KBM-7 (cell line): ENCODE results near the gene SPATA16.

Experiments used
- DNase-seq: peaks from one replicate; pipeline ENCODE4 v3.0.0-alpha.2; 2015
- in situ Hi-C: fragments of 300-500 bp; cut with MboI; formaldehyde crosslinking; loops from 2 replicates; pipeline ENCODE4 v1.14.3; 2020; ENCODE audit warnings: low sequenced_read_pairs, low pct_unique_long_range_greater_than_20kb, mixed read lengths

SPATA16 gene

DNA sequence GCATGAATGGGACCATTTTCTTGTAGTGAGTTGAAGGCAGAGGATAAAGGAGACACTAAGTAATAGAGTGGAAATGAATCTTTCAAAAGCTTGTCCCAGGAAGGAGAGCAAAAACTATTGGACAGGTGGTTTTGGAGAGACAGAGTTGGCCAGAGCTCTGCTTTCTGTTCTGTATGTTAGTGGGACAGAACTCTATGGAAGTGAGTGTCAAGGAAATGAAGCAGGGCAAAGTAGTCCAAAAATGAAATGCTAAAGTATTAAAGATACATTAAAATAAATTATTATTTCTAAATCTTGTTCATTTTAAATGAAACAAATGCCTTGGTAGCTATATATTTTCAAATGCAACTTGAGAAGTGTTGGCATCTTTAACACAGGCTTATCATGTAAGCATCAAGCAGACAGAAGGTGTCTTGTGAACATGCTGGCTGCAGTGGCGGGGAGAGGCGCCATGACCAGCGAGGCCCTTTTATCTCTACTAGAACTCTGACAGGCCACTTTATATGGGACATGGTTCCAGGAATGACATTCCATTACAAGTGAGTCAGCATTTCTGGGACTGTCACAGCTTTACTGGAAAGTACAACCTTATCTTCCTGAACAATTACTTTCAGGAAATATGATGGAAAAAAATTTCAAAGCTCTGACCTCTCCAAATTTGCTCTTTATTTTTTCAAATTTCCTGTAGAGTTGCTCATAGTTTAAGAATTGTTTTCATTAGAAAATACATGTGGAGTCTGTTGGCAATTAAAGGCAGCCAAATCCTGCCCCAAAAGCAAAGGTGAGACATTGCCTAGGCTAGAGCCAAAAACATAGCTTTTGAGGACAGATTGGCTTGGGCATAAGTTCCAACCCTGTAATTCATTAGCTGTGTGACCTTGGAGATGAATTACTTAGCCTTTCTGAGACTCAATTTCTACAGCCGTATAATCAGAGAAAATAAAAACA lies 284.0 kb downstream of the SPATA16 start:
- no peak for DNase-seq
- in situ Hi-C loops = no loop called here

DNA sequence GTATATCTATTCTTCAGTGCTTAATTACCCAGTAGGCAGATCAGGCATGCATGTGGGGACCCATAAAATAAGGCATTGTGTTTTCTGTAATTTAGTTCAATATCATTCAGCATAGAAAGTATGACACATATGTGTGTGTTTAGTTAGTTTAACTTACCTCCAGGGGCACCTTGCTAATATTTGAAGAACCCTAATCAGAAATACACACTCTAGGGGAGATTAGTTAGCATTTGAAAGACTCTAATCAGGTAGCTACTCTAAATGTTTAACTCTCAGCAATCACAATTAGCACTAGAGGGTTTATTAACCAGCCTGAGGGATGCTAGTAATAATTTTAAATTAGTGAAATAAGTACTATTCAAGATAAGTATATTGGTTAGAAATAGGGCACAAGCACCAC lies 286.0 kb downstream of the SPATA16 start:
- DNase-seq = no peak
- in situ Hi-C loops = no loop called here

DNA sequence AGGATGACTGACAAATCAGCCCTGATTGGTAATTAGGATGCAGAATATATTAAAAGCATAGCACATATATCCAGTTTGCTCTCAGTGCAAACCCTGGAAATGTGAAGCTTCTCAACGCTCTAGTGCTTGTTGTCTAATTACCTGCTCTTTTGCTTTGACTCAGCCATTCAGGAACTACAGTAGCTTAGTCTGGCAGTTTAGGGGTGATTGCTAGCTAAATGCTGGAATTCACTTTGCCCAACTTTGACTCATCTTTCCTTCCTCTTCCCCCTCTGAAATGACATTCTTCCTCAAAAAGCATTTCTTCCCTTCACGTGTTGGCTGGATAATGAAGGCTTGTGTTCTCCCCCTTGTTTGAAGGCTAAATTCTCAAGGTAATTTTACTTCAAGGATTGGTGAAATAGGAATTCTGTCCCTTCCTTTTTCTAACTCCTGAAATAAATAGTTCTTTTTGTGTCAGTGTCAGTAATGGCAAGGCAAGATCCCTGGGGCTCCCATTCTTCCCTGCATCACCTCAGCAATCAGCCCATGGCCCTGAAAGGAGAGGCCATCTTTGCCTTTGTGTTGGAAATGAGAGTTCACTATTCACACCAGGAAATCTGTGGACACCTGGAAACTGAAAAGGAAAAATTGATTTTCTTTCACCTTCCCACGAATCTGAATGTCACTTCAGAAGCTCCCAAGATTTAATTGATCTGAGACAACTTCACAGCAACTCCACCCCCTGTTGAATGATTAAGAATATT lies 286.9 kb downstream of the SPATA16 start:
- no peak for DNase-seq
- in situ Hi-C loops = no loop called here

DNA sequence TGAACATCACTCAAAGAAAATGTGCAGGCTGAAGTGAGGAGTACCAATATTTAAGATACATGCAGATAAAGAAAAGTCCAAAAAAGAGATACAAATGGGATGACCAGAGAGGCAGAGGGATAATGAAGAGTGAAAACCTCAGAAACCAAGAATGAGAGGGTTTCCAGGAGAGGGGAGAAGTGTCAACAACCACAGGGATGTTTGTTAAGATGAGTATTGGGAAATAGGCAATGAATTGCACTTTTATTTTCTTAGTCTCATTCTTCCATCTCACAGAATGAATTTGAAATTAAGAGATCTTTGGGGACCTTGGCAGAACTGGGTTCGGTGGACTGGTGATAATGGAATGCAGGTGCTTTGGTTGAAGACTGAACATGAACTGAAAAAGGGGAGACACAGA lies 288.0 kb downstream of the SPATA16 start:
- in situ Hi-C loops = no loop called here
- DNase-seq = no peak

DNA sequence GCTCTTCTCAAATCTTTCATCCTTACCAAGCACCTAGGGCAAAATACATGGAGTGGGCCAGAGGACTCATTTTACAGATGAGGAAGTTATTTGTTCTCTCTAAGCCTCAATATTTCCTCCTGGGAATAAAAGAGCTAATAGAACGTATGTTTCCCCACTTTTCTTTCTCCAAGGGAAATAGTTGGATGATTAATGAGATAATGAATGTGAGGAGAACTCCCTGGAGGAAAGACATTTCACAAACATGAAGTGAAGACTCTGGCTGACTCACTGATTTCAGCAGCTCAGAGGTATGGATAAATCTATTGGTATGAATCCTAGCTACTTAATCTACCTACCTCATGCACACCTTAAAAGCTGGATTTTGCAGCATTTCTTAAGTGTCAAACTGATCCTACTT lies 292.1 kb downstream of the SPATA16 start:
- in situ Hi-C loops = no loop called here
- DNase-seq = no peak

DNA sequence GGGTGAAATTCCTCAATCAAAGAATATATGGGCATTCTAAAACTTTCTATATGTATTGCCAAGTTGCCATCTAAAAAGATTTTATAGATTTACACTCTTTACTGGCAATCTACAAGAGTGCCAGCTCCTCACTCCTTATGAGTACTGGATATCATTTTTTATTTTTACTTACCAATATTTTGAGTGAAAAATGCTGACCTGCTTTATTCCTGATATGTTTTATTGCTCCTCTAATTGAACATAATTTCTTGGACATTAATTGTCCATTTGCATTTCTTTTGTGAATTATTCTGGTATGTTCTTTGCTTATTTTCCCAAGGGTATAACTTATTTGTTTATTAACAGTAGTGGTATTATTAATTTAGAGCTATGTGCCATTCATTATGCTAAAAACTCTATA lies 293.7 kb downstream of the SPATA16 start:
- DNase-seq = no peak
- in situ Hi-C loops = no loop called here

DNA sequence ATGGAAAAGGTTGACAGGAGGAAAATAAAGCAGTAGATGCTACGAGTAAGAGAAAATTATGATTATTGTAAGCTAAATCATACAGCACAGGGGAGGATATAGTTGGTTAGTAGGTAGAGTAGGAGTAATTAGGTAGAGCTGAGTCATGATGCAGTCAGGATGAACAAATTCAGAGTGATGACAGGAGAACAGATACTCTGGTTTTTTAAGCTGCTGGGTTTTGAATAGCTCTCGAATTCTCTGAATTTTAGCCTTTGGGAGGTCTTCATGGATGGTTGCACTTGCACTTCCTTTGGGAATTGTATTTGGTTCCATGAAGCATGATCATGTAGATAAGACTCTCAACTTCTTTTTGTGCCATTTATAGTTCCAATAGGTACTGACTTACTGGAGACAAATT lies 294.3 kb downstream of the SPATA16 start:
- in situ Hi-C loops = no loop called here
- DNase-seq = no peak

DNA sequence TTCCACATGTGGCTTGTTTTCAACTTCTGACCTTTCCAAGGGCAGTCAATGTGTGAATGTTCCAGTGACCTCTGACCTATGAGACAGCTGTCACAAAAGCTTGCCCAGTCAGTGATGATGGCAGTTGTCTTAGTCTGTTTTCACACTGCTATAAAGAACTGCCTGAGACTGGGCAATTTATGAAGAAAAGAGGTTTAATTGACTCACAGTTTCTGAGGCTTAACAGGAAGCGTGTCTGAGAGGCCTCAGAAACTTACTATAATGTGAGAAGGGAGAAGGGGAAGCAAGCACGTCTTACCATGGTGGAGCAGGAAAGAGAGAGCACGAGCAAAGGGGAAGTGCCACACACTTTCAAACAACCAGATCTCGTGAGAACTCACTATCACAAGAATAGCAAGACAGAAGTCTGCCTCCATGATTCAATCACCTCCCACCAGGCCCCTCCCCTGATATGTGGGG lies 294.9 kb downstream of the SPATA16 start:
- in situ Hi-C loops = no loop called here
- peak; percentile 82 for DNase-seq

DNA sequence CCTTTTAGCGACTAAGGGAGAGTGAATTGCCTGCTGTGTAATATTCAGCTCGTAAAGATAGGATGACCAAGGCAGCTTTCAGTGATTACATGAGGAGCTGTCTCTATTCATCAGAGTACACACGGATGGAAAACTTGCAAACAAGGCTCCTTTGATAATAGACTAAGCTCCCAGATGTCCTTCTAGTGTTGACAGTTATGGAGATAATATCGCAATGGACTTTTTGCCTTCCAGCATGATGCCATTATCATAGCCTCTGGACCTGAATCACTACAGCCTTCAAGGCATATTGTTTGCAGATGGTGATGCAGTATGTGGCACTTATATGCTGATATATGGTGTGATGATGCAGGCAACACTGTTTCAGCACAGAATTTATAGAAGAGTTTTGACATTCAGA lies 296.6 kb downstream of the SPATA16 start:
- in situ Hi-C loops = no loop called here
- no peak for DNase-seq

DNA sequence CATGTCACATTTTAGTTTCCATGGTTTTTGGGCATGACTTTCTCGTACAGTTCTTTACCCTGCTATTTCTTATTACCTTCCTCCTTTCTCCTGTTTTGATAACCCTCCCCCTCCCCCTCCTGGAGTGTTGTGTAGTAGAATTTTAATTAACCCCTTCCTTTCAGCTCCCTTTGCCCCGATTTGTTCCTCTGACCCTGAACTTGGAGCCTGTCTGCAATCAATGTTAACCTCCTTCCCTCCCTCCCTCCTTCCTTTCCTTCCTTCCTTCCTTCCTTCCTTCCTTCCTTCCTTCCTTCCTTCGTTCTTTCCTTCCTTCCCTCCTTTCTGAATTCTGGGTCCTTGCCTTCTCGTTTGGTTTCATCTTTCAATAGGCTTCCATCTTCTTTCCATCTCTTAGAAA lies 300.1 kb downstream of the SPATA16 start:
- in situ Hi-C loops = no loop called here
- no peak for DNase-seq

DNA sequence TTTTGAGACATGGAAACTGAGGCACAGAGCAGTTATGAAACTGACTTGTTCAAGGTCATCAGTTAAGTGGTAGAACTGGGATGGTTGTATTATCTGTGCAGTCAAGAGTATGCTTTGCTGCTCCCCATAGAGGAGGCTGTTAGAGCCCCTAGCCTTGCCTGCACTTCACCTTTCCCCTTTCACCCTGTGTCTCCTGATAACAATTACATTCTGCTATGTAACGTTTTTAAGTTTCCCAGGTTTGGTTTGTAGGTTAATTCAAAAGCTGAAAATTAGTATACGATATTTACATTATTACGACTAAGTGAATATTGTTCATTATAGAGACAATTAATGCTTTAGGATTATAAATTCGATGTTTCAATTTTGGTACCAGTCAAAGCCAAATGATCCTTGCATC lies 300.6 kb downstream of the SPATA16 start:
- in situ Hi-C loops = no loop called here
- no peak for DNase-seq

DNA sequence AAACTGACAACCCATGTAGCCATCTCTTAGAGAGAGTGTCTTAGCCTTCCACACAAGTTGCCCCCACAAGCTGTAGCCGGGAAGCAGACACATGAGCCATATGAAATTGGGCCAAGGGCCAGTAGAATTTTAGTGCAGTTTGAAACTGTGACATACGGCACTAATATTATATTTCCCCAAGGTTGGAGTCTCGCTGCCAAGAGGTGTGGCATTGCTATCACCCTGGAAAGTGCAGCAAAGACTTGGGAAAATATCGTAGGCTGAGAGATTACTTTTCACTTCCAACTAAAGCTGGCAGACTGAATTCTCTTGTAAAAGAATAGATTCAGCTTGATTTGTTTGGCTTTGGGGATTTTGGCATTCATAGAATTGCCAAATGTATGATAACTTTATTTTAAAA lies 301.4 kb downstream of the SPATA16 start:
- DNase-seq = no peak
- in situ Hi-C loops = no loop called here
